ENCODE measurements around the gene ACTL10.

ACTL10 gene

GRCh38 chr20:33669873-33670640 is 3.3 kb downstream of the ACTL10 start:
- no peak for TF ChIP-seq CTCF (IDR thresholded peaks at IDR 0.05; ENCODE audit: borderline replicate concordance, insufficient read depth, low read depth, low read length)
- no peak overlapping the region for H3K4me3 ChIP-seq (ENCODE audit: low read depth, low read length)

- no peak for TF ChIP-seq CTCF (IDR thresholded peaks at IDR 0.05; ENCODE audit: borderline replicate concordance, insufficient read depth, low read depth, low read length)
- no peak overlapping the region for H3K4me3 ChIP-seq (ENCODE audit: low read depth, low read length)
Measured at GRCh38 chr20:33670715-33671499, 4.2 kb downstream of the ACTL10 start.

- TF ChIP-seq CTCF (IDR thresholded peaks at IDR 0.05; ENCODE audit: borderline replicate concordance, insufficient read depth, low read depth, low read length), result no peak
- no peak overlapping the region for H3K4me3 ChIP-seq (ENCODE audit: low read depth, low read length)
Measured at GRCh38 chr20:33671573-33672288, 5.0 kb downstream of the ACTL10 start.

- no peak overlapping the region for H3K4me3 ChIP-seq (ENCODE audit: low read depth, low read length)
Measured at GRCh38 chr20:33672426-33673113, 5.8 kb downstream of the ACTL10 start.

GRCh38 chr20:33673114-33673409 is 6.3 kb downstream of the ACTL10 start:
- no peak for TF ChIP-seq CTCF (IDR thresholded peaks at IDR 0.05; ENCODE audit: borderline replicate concordance, insufficient read depth, low read depth, low read length)
- H3K4me3 ChIP-seq (ENCODE audit: low read depth, low read length), result no peak overlapping the region

More at GRCh38 chr20:33672426-33673113, 5.8 kb downstream of the ACTL10 start:
- no peak for TF ChIP-seq CTCF (IDR thresholded peaks at IDR 0.05; ENCODE audit: borderline replicate concordance, insufficient read depth, low read depth, low read length)

GRCh38 chr20:33673410-33674293 is 6.9 kb downstream of the ACTL10 start:
- no peak for TF ChIP-seq CTCF (IDR thresholded peaks at IDR 0.05; ENCODE audit: borderline replicate concordance, insufficient read depth, low read depth, low read length)
- H3K4me3 ChIP-seq (ENCODE audit: low read depth, low read length), result peak overlapping the region; percentile 45
